GM23248 (cell line): ENCODE data around the gene MEGF9.

ENCODE experiments used
- EZH2 ChIP-seq: fragments of 200-600 bp; sonication (generic); IDR thresholded peaks from 2 replicates; pipeline ENCODE4 v1.6.1; 2018; ENCODE audit warnings: antibody characterized with exemption, mild to moderate bottlenecking; ENCODE audit not compliant: insufficient read depth, poor library complexity, severe bottlenecking
- EZH2phosphoT487 ChIP-seq: fragments of 200-600 bp; sonication (generic); IDR thresholded peaks from 2 replicates; pipeline ENCODE4 v1.6.1; 2018; ENCODE audit warnings: antibody characterized with exemption, moderate library complexity, mild to moderate bottlenecking, low read depth; ENCODE audit not compliant: insufficient read depth

- TF ChIP-seq EZH2phosphoT487 = no peak
- no peak for TF ChIP-seq EZH2
Observed at GRCh38 chr9:120642129-120642770, 72.0 kb downstream of the MEGF9 start.
